Cerebellar cortex (tissue), 1 donor: ENCODE data around the gene LSM12.

Experiments
- DNase-seq: peaks from one replicate; pipeline ENCODE4 v3.0.0-alpha.2; 2015; ENCODE audit warnings: low spot score

The LSM12 gene

DNA sequence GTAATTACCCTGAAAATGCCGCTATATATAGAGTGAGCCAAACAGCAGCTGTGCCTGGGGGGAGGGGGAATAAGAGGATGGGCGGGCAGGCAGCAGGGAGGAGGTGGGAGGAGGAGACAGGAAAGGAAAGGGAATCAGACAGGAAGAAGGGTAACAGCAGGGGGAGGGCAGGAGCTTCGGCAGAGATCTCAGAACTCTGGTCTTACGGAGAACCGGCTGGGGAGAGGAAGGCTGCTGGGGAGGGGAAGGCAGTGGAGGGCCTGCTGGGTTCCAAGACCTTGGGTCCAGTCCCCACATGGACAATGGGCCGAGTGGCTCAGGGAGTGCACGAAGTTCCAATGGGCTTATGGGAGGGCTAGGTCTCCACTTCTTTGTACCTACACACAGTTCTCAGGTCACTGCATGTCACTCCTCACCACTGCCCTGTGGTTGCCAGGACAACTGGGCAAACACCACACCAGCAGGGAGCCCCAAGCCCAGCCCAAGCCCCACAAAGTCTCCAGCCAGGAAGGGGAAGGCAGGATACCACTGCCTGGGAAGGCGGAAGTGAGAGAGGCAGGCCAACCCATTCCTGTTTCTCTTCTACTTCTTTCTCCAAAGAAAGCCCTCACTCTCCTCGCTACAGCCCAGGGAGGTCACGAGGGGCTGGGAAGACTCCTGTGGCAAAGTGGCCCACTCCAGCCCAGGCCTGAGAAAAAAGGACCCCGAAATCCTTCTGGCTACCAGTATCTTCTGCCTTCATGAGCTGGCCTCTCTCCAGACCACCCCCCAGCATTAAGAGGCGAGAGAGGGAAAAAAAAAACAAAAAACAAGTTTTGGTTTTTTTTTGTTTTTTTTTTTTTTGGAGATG is 29.4 kb upstream of the LSM12 start:
- peak; percentile 83 for DNase-seq

DNA sequence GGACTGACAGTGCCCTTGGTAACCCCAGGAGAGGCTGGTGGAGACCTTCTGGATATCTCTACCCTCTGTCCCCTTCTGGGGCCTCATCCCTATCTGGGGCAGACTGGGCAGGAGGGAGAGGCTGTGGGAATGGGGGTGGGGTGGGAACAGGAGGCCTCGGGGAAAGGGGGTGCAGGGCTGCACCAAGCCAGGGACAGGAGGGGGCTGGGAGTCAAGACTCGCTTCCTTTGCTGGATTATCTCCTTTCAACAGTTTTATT is 28.8 kb upstream of the LSM12 start:
- DNase-seq: no peak

DNA sequence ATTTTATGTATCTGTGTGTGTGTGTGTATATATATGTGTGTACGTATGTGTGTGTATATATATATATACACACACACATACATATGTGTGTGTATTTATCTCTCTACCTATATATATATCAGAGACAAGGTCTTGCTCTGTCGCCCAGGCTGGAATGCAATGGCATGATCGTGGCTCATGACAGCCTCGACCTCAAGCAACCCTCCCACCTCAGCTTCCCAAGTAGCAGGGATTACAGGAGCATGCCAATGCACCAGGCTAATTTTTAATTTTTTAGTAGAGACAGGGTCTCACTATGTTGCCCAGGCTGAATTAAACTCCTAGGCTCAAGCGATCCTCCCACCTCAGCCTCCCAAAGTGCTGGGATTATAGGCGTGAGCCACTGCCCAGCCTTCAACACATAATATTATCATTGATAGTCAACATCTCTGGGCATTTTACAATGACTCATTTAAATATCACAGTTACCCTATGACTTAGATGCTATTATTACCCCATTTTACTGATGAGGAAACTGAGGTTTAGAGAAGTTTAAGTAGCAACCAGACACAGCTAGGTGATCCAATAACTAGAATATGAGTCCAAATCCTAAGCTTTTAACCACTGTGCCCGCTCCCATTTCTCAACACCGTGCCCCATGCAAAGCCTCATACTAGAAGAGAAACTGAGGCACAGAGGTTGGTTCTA is 28.4 kb upstream of the LSM12 start:
- DNase-seq: no peak

DNA sequence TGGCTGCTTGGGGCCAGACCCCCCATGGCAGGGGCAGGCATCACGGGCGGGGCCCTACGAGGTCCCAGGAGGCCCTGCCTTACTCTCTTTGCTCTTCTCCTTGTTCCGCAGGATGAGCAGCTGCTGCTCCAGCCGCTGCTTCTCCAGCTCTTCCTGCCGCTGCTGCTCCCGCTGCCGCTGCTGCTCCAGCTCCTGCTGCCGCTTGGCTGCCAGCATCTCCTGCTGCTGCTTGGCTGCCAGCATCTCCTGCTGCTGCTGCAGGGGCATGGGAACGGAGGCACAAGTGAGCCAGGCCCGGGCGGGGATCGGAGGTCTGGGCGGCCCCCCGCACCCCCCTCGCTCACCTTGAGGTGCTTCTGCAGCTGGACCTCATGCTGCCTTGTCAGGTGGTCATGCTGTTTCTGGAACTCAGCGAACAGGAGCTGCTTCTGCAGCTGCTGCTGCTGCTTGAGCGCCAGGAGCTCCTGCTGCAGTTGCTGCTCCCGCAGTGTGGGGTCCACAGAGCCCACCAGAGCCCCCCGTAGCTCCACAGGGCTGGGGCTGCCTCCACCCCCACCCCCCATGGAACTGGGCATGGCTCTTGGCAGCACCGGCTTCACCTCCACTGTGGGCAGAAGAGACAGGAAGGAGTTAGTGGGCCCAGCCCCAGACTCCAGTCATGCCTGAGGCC is 26.9 kb upstream of the LSM12 start:
- DNase-seq: no peak

DNA sequence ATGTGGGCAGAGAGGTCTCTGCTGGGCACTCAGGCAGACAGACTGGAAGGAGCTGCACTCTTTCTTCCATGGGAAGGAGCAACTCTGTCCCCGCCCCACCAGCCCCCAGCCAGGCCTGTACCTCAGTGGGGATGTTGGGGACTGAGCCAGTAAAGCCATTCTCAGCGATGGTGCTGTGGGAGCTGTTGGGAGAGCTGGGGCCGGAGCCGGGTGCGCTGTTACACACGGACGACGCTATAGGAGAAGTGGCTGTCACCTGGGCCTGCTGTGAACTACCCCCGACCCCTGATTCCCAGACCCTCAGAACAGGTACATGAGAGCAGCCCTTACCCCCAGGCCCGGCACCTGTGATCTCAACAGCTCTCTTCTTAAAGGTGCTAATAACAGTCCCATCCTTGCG is 25.6 kb upstream of the LSM12 start:
- no peak for DNase-seq

DNA sequence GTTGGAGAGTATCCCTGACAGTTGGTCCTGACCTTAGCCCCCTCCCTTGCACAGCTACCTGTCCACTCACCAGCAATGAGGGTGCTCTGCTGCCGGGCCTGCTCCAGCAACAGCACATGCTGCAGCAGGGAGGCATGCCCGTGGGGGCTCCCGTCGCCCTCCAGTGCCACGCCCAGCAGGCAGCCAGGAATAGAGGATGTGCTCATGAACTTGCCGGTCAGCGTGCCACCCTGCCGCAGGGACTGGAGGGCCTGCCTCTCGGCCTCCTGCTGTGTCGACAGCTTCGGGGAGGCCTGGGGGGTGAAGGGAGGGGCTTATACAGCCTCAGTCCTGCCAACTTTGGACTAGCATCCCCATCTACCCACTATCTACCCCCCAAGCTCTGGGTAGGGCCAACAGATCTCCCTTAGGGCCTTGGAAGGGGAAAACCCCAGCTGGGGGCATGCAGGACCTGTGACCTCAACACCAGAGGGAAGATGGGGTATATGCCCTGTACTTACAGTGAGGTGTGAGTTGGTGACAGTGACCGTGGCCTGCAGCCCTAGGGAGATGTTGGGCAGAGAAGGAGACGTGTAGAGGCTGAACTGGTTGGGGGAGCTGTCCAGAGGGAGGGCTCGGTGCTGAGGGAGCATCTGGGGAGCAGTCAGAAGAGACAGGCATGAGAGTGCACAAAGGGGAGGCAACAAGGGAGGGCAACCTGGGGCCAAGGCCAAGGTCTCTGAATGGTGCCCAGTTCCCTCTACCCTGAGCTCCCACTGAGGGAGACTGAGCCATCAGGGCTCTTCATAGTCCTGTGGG is 24.9 kb upstream of the LSM12 start:
- no peak for DNase-seq

DNA sequence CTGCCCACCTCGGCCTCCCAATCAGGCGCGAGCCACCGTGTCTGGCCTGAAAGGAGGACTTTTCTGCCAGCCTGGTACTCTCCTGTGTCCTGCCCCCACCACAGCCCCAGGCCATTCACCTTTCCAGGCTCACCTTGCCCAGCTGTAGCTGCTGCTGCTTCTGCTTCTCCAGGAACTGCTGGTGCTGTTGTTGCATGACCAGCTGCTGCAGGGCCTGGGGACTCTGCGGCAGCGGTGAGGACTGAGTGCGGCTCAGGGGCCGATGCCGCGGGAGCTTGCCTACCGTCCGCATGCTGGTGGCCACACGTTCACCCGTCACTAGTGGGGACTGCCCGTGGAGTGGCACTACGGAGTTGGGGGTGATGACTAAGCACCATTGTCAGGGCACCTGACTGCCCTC is 21.8 kb upstream of the LSM12 start:
- DNase-seq: no peak

DNA sequence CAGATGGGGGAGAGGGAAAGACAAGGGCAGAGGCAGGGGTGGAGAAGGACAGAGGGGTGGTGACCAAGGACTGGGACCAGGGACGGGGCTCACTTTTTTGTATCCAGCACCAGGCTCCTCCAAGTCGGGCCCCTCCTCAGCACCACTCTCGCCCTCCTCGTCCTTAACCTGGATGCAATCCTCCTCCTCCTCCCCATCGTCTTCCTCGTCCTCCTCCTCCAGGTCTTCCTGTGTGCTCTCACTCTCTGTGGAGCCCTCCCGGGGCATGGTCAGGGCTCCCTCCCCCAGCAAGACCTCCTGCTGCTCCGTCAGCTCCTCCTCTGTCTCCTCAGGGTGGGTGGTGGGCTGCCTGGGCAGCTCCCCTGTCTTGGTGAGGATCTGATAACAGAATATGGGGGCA is 20.8 kb upstream of the LSM12 start:
- DNase-seq: no peak

DNA sequence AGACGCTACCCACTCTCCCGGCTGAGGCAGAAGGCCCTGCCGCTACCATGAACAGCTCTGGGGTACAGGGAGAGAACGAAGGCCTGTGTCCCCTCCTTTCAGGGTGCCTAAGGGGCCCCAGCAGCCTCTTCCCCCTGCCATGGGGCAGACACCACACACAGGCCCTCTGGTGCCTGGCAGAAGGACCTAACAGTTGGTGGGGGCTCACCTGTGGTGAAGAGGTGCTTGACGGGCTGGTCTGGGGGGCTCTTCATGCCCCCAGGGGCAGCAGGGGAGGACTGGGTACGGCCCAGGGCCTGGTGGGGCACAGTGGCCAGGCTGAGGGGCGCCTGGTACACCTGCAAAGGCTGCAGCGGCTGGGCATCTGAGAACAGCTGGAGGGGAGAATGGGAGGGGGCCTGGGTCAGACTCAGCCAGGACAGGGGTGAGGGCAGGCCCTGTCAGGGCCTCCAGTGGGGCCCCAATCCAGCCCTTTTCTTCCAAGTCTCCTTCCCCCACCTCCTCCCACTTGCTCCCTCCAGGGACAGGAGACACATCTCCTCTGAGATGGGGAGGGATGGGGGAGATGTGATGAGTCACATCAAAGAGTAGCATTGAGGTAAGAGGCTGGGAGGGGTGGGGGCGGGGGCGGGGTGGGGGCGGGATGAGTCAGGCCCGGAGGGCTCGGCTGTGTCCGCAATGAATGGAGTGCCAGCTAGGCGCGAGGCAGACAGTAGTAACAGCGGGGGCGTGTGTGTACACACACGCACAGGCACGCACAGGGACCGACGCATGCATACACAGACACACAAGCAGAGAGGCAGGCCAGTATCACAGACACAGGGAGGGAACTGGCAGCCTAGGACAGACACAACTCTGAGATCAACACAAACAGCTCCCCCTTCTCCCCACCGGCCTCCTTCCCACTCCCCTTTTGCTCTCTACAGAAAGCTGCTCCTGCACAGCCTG is 20.2 kb upstream of the LSM12 start:
- DNase-seq: no peak

DNA sequence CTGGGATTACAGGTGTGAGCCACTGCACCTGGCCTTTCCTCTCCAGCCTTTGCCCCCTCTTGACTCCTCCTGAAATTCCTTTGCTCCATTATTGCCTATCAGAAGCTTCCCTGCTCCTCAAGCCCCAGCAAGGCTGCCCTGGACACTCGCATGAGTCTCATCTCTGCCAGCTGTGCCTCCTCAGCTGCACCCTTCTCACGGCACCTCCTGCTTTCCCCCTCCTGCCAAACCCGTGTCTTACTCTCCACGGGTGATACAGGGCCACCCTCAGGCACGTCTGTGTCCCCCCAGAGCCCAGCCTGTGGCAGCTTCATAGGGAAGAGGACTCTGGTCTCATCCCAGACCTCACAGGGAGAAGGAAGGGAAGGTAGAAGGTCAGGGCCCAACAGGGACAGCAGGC is 19.4 kb upstream of the LSM12 start:
- no peak for DNase-seq

DNA sequence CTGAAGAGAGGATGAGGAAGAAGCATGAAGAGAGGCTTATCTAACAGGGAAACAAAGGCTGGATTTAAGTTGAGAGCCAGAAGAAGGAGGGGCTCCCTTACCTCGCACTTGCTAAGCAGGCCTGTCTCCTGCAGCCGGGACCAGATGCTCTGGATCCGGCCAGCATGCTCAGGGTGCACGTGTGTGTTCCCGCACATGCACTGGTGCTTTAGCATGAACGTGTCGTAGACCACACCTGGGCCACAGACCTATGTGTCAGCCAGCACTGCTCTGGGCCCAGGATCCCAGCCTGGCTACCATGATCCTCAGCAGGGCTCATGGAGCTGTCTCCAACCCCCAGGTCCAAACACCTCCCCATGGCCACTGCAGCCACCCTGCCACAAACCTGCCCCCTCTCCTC is 18.4 kb upstream of the LSM12 start:
- DNase-seq: no peak

DNA sequence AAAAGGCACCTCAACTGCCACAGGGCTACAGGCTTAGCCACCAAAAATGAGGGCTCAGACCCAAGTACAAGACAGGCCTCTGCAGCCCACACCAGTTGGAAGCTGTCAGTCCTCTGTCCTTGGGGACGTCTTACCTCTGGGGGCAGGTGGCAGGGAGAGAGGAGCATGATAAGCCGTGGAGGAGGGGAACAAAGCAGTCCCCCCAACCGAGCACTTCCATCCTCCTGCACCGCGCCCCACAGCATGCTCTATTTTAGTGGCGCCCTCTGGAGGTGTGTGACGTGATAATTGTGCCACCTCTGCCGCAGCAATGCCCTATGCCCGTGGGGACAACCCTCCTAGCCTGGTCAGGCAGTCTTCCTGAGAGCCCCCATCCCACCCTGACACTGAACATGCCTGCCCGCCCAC is 17.7 kb upstream of the LSM12 start:
- DNase-seq: no peak

DNA sequence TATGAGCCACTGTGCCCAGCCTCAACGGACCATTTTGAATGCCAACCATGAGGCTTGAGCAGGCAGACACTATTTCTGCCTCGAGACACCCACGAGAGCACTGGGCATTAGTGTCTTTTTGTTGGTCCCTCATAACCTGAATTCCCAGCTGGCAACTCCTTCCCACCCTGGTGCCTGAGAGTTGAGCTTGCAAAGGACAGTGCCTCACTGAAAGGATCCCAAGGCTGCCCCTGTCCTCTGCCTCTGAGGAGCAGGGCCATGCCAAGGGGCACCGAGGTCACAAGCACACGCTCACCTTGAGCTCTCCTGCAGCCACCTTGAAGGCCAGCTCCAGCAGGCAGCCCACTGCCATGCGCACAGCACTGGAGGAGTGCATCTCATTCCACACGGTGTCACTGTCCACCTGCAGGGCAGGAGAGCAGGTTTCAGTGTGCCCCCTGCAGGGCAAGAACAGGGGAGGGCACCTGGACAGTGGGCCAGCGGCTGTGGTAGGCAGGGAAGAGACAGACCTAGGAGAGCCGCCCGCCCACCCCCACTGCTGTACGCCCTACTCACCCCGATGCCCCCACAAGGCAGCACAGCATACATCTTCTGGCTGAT is 16.9 kb upstream of the LSM12 start:
- peak; percentile 46 for DNase-seq

DNA sequence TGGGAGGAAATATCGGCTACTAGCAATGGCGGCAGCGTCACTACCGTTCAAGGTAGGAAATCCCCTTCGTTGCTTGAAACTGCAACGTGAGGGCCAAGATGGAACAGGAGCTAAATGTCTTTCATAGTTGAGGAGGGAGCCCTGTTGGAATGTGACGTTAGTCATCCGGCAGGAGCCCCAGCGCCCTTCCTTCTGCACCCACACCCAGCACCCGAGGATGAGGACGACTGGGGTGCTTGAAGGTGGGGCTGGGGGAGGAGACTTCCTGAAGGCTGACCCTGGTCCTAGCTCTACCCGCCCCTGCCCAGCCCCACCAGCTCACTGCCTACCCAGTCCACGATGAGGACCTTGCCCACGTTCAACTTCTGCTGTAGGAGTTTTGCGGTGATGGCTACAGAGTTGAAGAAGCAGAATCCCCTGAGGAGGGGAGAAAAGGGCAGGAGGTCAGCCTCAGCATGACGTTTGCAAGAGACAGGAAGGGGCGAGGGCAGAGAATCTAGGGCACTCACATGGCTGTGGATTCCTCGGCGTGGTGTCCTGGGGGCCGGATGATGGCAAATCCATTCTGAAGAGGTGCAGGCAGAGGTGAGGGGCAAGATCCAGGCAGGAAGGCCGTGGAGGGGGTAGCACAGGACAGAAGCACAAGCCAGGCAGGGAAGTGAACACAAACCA is 15.9 kb upstream of the LSM12 start:
- DNase-seq: no peak

DNA sequence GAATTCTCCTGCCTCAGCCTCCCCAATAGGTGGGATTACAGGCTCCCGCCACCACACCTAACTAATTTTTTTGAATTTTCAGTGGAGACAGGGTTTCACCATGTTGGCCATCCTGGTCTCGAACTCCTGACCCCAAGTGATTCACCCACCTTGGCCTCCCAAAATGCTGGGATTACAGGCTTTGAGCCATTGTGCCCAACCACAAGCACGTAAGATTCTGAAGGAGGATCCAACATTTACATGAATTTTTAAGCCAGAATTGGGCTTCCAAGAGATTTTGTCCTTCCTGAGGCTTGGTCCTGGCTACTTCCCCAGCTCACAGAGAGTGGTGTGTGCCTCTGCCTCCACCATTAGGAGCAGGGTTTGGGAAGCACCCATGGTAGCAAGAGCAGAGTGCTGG is 15.2 kb upstream of the LSM12 start:
- no peak for DNase-seq

DNA sequence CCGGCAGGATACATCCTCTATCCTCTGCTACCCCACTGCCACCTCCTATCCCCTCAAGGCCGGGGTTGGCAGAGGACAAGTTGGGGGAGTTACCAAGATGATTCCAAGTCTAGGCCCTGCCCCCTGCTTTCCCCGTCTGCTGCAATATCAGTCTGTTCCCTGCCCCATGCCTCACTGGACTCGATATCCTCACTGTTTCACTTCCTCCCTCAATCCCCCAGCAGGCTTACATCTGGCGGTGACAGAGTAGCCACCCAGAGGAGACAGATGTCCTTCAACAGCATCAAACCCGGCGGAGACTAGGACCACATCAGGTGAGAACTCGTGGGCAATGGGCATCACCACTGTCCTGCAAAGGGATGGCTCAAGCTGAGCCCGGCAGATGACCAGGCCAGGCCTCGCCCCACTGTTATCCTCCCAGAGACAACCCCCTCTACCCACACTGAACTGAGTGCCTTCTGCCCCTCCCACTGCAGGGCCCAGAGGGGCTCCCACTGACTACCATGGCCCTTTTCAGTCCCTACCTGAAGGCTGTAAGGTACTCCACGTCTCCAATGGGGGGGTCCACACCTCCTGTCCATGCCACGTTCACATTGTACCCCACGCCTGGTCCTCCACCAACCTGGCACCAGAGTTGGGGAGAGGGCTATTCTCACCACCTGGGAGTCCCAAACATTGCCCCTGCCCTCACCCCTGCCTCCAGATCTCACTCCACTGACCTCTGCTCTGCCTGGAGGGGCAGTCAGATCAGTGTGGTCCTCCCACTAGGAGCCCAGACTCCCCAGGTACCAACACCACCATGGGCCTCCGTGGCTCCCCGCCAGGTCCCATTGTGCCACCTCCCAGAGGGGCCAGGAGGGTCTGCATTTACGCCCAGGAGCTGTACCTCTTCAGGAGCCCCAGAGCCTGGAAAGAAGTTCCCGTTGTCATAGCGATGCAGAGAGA is 13.7 kb upstream of the LSM12 start:
- no peak for DNase-seq

DNA sequence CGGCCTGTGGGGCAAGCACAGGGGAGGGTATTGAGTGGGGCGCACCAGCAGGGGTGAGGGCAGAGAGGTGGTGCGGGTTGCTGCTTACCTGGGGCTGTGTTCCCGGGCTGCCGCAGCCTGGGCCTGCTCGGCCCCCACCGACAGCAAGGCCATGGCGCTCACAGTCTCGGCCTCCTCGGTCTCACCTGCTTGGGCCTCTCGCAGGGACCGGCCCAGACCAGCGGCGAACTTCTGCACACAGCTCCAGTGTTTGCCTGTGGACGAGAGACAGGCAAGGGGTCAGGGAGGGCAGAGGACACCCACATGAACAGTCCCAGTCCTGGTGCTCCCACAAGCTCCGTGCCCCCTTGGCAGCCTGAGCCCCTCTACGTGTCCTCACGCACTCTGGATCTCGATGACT is 11.9 kb upstream of the LSM12 start:
- no peak for DNase-seq

DNA sequence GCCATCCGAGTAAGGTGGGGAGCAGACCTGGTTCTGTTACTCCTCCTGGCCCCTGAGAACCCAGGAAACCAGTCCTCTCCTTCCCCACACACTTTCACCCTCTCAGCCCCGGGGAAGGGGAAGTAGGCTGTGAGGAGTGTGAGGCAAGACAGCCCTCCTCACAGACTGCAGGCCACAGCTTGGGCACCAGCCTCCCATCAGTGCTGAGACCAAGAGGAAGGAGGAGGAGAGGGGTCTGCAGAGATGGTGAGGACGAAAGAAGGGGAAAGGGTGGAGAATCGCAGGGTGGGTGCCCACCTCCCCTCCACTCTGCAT is 11.1 kb upstream of the LSM12 start:
- DNase-seq: no peak
